Upper lobe of left lung (tissue), 6 donors: ENCODE data around the gene HSD17B2. TPM values are rescaled to one million over a fixed set of nuclear protein-coding genes. Genes with fewer than 3 reads are reported as not detected.
"Not testable (repeated sequence)": the region's sequence is repeated elsewhere in the genome, so short reads cannot be mapped to it uniquely, and the experiment has no call there.

Experiments
- ATAC-seq, 2 donors: fragments of 200-7000 bp; cut with Tn5 transposase; one replicate each; pipeline ENCODE4 v1.9.1; 2022; ENCODE audit warnings: mild to moderate bottlenecking in 2 of 2, moderate library complexity in 2 of 2; ENCODE audit not compliant: low FRiP score in 2 of 2
- DNase-seq, 2 donors: peaks; one replicate each; pipeline ENCODE4 v3.0.0-alpha.2; 2019 to 2020
- H3K27ac ChIP-seq, 4 donors: fragments of 200-600 bp; sonication (generic); one replicate each; pipeline ENCODE4 v1.5.1; 2016 to 2019
- H3K27me3 ChIP-seq, 4 donors: fragments of 200-600 bp; sonication (generic); one replicate each; pipeline ENCODE4 v1.5.1; 2017 to 2019
- H3K36me3 ChIP-seq, 4 donors: fragments of 200-600 bp; sonication (generic); one replicate each; pipeline ENCODE4 v1.5.1; 2016 to 2019
- H3K4me1 ChIP-seq, 4 donors: fragments of 200-600 bp; sonication (generic); one replicate each; pipeline ENCODE4 v1.5.1; 2018 to 2019
- H3K4me3 ChIP-seq, 4 donors: fragments of 200-600 bp; sonication (generic); one replicate each; pipeline ENCODE4 v1.5.1; 2017 to 2019; ENCODE audit warnings: mild to moderate bottlenecking in 2 of 4, moderate library complexity in 1 of 4
- H3K9me3 ChIP-seq, 4 donors: fragments of 200-600 bp; sonication (generic); one replicate each; pipeline ENCODE4 v1.5.1; 2018 to 2019
- EP300 ChIP-seq, 4 donors: sonication (generic); formaldehyde crosslinking; IDR thresholded peaks; one replicate each; pipeline ENCODE4 v1.5.1; 2017; ENCODE audit warnings: antibody characterized with exemption in 4 of 4, control low read depth in 2 of 4
- POLR2A ChIP-seq, 4 donors: fragments of 450-650 bp; IDR thresholded peaks; one replicate each; pipeline ENCODE4 v1.5.1; 2016 to 2017; ENCODE audit warnings: antibody characterized with exemption in 4 of 4, mild to moderate bottlenecking in 2 of 4
- POLR2AphosphoS5 ChIP-seq, 2 donors: sonication (generic); formaldehyde crosslinking; IDR thresholded peaks; one replicate each; pipeline ENCODE4 v1.5.1; 2017; ENCODE audit warnings: antibody characterized with exemption in 2 of 2
- WGBS, 2 donors: methylation state at CpG; one replicate each; pipeline ENCODE4 v1.1.5; 2017 to 2018; 5-methylcytosine and 5-hydroxymethylcytosine counted together
- total RNA-seq, 6 donors: library from RNA; depleted of rRNA in 4 of 6; stranded (reverse); fragments of >200 nt in 4 of 6; gene quantifications; one replicate each; pipeline versions ENCODE4 v1.1.0 to v1.2.1, GENCODE V29; 2016 to 2021
- TF ChIP-seq, protein P1 (sequence below), 6 experiments: fragments of 450-650 bp in 4 of 6; fragments of 200-600 bp in 2 of 6; sonication (generic) in 2 of 6; IDR thresholded peaks; one replicate each; pipeline ENCODE4 v1.5.1; 2016 to 2019; ENCODE audit warnings: antibody characterized with exemption in 6 of 6
- donor health status: DM: no; HTN: no; CAD: no; lungs with moderate emphysema.
- donor health status: DM: no; HTN: yes; CAD: no; lungs with severe emphysema.

HSD17B2 gene
- total RNA-seq, 6 donors from 2014 or later: 0.49 to 2.0 (median 1.4) TPM; not detected in 2

DNA sequence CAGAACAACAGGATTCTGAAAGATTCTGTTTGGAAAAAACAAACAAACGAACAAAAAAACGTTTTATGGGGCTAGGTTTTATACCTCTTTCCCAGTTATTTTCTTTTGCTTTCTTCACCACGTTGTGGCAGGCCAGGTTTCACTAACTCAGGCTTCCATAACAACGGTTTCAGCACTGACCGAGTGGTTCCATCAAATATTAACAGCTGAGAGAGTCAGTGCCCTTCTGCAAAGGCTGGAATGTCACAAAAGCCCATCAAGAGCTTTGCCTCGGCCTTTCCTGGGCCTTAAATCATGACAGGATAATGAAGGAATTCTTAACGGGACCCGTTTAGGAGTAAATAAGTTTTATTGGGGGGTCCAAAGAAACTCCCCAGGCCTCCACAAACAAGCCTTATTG lies 100.8 kb downstream of the HSD17B2 start:
- 74 to 77% methylated on average over 8 of the region's 8 CpGs for WGBS, 2 donors
- Histone ChIP-seq H3K4me1 (no peaks in the 10 kb centered on the region), H3K36me3 (no peaks in the 10 kb centered on the region), H3K4me3 (no peak overlapping the region), H3K9me3 (no peaks in the 10 kb centered on the region), H3K27ac (no peak overlapping the region), H3K27me3 (no peaks in the 10 kb centered on the region)
- TF ChIP-seq POLR2AphosphoS5 (IDR thresholded peaks at IDR 0.05) (no peak), POLR2A (IDR thresholded peaks at IDR 0.05) (no peak), EP300 (IDR thresholded peaks at IDR 0.05) (no peak)
- TF ChIP-seq, protein P1, sequence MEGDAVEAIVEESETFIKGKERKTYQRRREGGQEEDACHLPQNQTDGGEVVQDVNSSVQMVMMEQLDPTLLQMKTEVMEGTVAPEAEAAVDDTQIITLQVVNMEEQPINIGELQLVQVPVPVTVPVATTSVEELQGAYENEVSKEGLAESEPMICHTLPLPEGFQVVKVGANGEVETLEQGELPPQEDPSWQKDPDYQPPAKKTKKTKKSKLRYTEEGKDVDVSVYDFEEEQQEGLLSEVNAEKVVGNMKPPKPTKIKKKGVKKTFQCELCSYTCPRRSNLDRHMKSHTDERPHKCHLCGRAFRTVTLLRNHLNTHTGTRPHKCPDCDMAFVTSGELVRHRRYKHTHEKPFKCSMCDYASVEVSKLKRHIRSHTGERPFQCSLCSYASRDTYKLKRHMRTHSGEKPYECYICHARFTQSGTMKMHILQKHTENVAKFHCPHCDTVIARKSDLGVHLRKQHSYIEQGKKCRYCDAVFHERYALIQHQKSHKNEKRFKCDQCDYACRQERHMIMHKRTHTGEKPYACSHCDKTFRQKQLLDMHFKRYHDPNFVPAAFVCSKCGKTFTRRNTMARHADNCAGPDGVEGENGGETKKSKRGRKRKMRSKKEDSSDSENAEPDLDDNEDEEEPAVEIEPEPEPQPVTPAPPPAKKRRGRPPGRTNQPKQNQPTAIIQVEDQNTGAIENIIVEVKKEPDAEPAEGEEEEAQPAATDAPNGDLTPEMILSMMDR (IDR thresholded peaks at IDR 0.05): no peak
- ATAC-seq (no peak), DNase-seq (no peak)

DNA sequence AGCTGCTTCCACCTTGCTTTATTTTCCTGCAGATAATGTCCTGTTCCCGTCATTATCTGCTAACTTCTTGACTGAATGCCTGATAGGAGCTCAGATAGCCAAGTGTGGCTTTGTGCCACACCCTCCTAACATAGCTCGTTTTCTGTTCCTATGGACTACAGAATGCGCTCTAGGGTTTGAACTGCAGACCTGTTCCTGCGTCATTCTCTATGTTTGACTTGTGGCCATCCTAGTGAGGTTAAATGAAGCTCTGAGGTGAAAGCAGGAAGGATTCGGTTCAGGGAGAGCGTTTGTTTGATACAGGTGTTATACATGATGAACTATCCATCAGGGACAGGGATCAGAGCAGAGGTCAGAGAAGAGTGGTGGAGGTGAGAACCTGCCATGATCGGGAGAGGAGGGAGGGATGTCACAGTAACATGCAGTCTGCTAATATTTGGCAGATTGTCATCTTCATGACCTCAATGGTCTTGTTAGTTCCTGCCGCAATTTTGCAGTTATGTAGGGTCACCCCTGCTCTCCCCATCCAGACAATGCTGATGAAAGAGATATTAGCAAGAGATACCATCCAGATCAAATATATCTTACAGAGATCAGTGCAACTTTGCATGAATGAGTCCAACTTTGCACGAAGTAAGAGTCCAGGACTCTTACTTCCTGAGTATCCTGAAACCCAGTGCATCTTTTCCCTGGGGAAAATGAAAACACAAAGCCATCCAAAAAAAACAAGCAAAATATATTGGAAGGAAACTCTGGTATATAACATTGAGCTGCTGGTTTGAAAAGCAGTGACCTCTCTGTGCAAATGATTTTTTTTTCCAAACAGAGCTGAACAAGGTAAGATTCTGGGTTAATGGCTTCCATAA lies 102.1 kb downstream of the HSD17B2 start:
- Histone ChIP-seq H3K36me3 (no peaks in the 10 kb centered on the region), H3K4me3 (no peak overlapping the region), H3K9me3 (no peaks in the 10 kb centered on the region), H3K27ac (no peak overlapping the region), H3K4me1 (no peaks in the 10 kb centered on the region), H3K27me3 (no peaks in the 10 kb centered on the region)
- no peak for TF ChIP-seq EP300 (IDR thresholded peaks at IDR 0.05)
- TF ChIP-seq, protein P1 (IDR thresholded peaks at IDR 0.05): no peak
- no peak for TF ChIP-seq POLR2AphosphoS5 (IDR thresholded peaks at IDR 0.05)
- TF ChIP-seq POLR2A (IDR thresholded peaks at IDR 0.05): no peak
- ATAC-seq (no peak), DNase-seq (no peak)
- 89 to 91% methylated on average over 9 of the region's 9 CpGs for WGBS, 2 donors

DNA sequence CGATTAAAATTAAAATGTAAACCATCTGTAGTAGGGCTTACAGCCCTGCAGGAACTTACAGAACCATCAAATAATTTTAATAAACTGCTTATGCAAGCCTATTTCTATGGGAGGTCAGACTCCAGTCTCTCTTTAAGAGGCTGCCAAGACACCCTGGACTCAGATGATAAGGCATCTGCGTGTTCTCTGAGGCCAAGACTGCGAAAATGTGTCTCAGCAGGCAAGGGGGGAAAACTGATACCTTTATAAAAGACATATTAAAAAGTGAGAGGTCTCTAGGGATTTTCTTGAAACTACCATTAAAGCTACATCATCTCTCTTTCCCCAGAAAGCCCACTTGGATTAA lies 102.7 kb downstream of the HSD17B2 start:
- Histone ChIP-seq H3K4me1 (no peaks in the 10 kb centered on the region), H3K4me3 (no peak overlapping the region), H3K9me3 (no peaks in the 10 kb centered on the region), H3K27me3 (no peaks in the 10 kb centered on the region), H3K36me3 (no peaks in the 10 kb centered on the region), H3K27ac (no peak overlapping the region)
- ATAC-seq (no peak), DNase-seq (no peak)
- 87 to 98% methylated on average over 3 of the region's 3 CpGs for WGBS, 2 donors
- TF ChIP-seq EP300 (IDR thresholded peaks at IDR 0.05): no peak
- TF ChIP-seq POLR2A (IDR thresholded peaks at IDR 0.05): no peak
- no peak for TF ChIP-seq POLR2AphosphoS5 (IDR thresholded peaks at IDR 0.05)
- TF ChIP-seq, protein P1 (IDR thresholded peaks at IDR 0.05): no peak

DNA sequence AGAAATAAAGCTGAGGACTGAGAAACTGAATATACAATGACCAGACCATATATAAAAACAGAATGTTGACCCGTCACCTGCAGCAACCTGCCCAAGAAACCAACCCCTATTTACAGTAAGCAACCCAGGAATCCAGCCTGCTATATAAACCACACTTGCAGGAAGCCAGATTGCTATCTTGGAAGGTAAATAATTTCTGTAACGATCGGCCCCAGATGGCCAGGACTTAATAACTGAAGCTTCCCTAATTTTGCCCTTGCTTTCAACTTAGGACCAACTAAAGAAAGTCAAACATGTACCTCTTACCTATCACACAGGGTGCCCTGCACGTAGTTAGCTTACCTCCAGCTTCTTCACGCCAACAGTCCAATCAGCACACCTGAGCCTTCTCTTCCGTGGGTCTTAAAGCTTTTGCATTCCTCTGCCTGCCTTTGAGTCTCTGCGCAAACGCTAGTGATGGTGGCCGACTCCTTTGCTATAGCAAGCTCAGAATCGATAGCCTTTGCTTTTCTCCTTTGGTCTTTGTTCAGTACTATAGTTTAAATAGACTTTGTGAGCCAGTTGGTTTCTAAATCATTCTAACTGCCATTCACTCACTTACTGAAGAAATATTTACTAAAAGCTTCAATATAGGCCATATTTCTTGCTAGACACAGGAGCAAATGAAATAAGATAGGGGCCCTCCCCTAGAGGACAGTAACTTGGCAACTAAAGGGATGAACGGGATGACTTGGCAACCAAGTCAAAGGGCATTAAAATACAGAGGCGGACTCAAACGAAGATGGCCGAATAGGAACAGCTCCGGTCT lies 103.6 kb downstream of the HSD17B2 start:
- no peaks in the 10 kb centered on the region for H3K27me3 ChIP-seq
- H3K4me1 ChIP-seq: no peaks in the 10 kb centered on the region
- TF ChIP-seq POLR2AphosphoS5 (IDR thresholded peaks at IDR 0.05): no peak
- TF ChIP-seq EP300 (IDR thresholded peaks at IDR 0.05): no peak
- no peak for TF ChIP-seq POLR2A (IDR thresholded peaks at IDR 0.05)
- TF ChIP-seq, protein P1 (IDR thresholded peaks at IDR 0.05): no peak
- no peaks in the 10 kb centered on the region for H3K36me3 ChIP-seq
- ATAC-seq (no peak), DNase-seq (no peak)
- 86 to 89% methylated on average over 15 of the region's 15 CpGs for WGBS, 2 donors
- no peak overlapping the region for H3K27ac ChIP-seq
- no peak overlapping the region for H3K4me3 ChIP-seq
- no peaks in the 10 kb centered on the region for H3K9me3 ChIP-seq

DNA sequence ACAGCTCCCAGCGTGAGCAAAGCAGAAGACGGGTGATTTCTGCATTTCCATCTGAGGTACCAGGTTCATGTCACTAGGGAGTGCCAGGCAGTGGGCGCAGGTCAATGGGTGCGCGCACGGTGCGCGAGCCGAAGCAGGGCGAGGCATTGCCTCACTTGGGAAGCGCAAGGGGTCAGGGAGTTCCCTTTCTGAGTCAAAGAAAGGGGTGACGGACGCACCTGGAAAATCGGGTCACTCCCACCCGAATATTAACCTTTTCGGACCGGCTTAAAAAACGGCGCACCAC lies 104.2 kb downstream of the HSD17B2 start:
- H3K36me3 ChIP-seq, H3K27ac ChIP-seq, ATAC-seq, H3K9me3 ChIP-seq, H3K4me1 ChIP-seq, H3K27me3 ChIP-seq: not testable (repeated sequence)
- H3K4me3 ChIP-seq: peak overlapping the region in 1 of 4 donors; percentile 15
- WGBS, 2 donors: 71 to 86% methylated on average over 18 to 19 of the region's 19 CpGs
- DNase-seq: peak in 1 of 2 donors; percentile 67
